Adrenal gland (tissue), 5 donors: ENCODE results near the gene FBXO30.

ENCODE experiments used
- POLR2A ChIP-seq, 2 donors: fragments of 450-650 bp; IDR thresholded peaks; one replicate each; pipeline ENCODE4 v1.6.1; 2017; ENCODE audit warnings: antibody characterized with exemption in 2 of 2, mild to moderate bottlenecking in 2 of 2, moderate library complexity in 1 of 2
- TF ChIP-seq, protein P1 (sequence below), 6 experiments: fragments of 450-650 bp in 4 of 6; fragments of 200-600 bp in 2 of 6; sonication (generic) in 1 of 6; IDR thresholded peaks; 1 replicate in 5 of 6; 2 replicates in 1 of 6; pipeline versions ENCODE4 v1.5.1 to v1.8.0; 2016 to 2021; ENCODE audit warnings: antibody characterized with exemption in 6 of 6, mild to moderate bottlenecking in 2 of 6, moderate library complexity in 1 of 6
- donor health status: DM: no; HTN: no; CAD: no.

DNA sequence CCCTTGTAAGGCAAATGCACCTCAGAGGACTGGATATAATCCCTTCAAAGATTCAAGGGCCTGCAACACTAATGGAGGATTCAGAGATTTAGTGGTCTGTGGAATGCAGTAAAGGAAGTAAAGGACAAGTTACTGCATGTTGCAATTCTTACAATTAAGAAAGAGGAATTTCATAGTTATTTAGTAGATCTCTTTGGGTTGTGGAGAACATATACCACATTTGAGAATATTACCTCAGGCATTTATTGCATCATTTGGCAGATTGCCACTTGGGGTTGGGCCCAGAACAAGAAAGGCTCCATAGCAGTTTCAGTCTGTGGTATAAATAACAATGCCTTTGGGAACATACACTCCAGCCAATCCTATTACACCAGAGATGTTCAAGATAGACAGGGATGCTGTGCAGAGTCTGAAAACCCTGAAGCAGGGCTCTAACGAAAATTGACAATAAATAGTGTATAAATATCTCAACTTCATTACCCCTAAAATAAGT is 58.4 kb downstream of the FBXO30 start:
- TF ChIP-seq, protein P1, sequence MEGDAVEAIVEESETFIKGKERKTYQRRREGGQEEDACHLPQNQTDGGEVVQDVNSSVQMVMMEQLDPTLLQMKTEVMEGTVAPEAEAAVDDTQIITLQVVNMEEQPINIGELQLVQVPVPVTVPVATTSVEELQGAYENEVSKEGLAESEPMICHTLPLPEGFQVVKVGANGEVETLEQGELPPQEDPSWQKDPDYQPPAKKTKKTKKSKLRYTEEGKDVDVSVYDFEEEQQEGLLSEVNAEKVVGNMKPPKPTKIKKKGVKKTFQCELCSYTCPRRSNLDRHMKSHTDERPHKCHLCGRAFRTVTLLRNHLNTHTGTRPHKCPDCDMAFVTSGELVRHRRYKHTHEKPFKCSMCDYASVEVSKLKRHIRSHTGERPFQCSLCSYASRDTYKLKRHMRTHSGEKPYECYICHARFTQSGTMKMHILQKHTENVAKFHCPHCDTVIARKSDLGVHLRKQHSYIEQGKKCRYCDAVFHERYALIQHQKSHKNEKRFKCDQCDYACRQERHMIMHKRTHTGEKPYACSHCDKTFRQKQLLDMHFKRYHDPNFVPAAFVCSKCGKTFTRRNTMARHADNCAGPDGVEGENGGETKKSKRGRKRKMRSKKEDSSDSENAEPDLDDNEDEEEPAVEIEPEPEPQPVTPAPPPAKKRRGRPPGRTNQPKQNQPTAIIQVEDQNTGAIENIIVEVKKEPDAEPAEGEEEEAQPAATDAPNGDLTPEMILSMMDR (IDR thresholded peaks at IDR 0.05): no peak
- TF ChIP-seq POLR2A (IDR thresholded peaks at IDR 0.05): no peak
